Natural killer cell (primary cell): ENCODE measurements around the gene ABHD4. TPM values are rescaled to one million over a fixed set of nuclear protein-coding genes. Genes with fewer than 3 reads are reported as not detected.

Experiments used
- ATAC-seq, 3 donors: fragments of 150-1000 bp in 2 of 3; fragments of 200-7000 bp in 1 of 3; cut with Tn5 transposase; 1 replicate in 1 of 3; 2 replicates in 2 of 3; pipeline ENCODE4 v1.10.0; 2021; ENCODE audit warnings: mild to moderate bottlenecking in 2 of 3, moderate library complexity in 2 of 3
- DNase-seq, 2 donors: peaks; one replicate each; pipeline versions ENCODE4 v3.0.0 to v3.0.0-alpha.2; 2013 to 2021; ENCODE audit warnings: mixed read lengths in 1 of 2
- H3K27ac ChIP-seq: one replicate; pipeline ENCODE4 v1.5.1; 2013; ENCODE audit warnings: mild to moderate bottlenecking, low read length
- H3K27me3 ChIP-seq: one replicate; pipeline ENCODE4 v1.6.1; 2013; ENCODE audit warnings: low read length; ENCODE audit not compliant: control insufficient read depth, insufficient read depth
- H3K36me3 ChIP-seq: one replicate; pipeline ENCODE4 v1.6.1; 2013; ENCODE audit warnings: low read length; ENCODE audit not compliant: control insufficient read depth, insufficient read depth
- H3K4me1 ChIP-seq: one replicate; pipeline ENCODE4 v1.6.1; 2013; ENCODE audit warnings: low read length; ENCODE audit not compliant: control insufficient read depth, insufficient read depth
- H3K4me3 ChIP-seq: one replicate; pipeline ENCODE4 v1.5.1; 2013; ENCODE audit warnings: low read length
- H3K9me3 ChIP-seq: one replicate; pipeline ENCODE4 v1.6.1; 2013; ENCODE audit warnings: low read length; ENCODE audit not compliant: control insufficient read depth, insufficient read depth
- H3K27ac Mint-ChIP-seq, 2 donors: one replicate each; pipeline ENCODE4 v1.8.0; 2022; ENCODE audit warnings: mild to moderate bottlenecking in 2 of 2, mixed read lengths in 2 of 2, moderate library complexity in 1 of 2
- H3K27me3 Mint-ChIP-seq, 2 donors: one replicate each; pipeline ENCODE4 v1.8.0; 2022; ENCODE audit warnings: low read depth in 2 of 2, mixed read lengths in 2 of 2
- H3K36me3 Mint-ChIP-seq: one replicate; pipeline ENCODE4 v1.8.0; 2022; ENCODE audit warnings: mixed read lengths
- H3K4me1 Mint-ChIP-seq, 2 donors: one replicate each; pipeline ENCODE4 v1.8.0; 2022; ENCODE audit warnings: mixed read lengths in 2 of 2
- H3K4me3 Mint-ChIP-seq: one replicate; pipeline ENCODE4 v1.8.0; 2022; ENCODE audit warnings: mild to moderate bottlenecking, moderate library complexity, mixed read lengths
- H3K9me3 Mint-ChIP-seq, 2 donors: one replicate each; pipeline ENCODE4 v1.8.0; 2022; ENCODE audit warnings: mixed read lengths in 2 of 2
- WGBS: methylation state at CpG from one replicate; pipeline ENCODE4 v1.1.7; 2013; ENCODE audit warnings: missing lambda C conversion rate; ENCODE audit not compliant: insufficient coverage; 5-methylcytosine and 5-hydroxymethylcytosine counted together
- intact Hi-C: fragments of 100-400 bp; cut with micrococcal nuclease; formaldehyde crosslinking; loops from one replicate; pipeline ENCODE4 v1.14.2; 2022
- total RNA-seq, 4 donors: library from RNA; stranded (reverse); fragments of 120-200 nt in 1 of 4; gene quantifications; one replicate each; pipeline versions ENCODE4 v1.2.3 to v1.2.4, GENCODE V29; 2013 to 2022
- TF ChIP-seq, protein P1 (sequence below): fragments of 200-600 bp; IDR thresholded peaks from one replicate; pipeline ENCODE4 v1.8.0; 2022; ENCODE audit warnings: antibody characterized with exemption

ABHD4 gene
- total RNA-seq, 3 donors from 2014 or later (not counting 1 experiment from before 2014, with no cell fraction given) = 29.7 to 39.3 (median 30.2) TPM

DNA sequence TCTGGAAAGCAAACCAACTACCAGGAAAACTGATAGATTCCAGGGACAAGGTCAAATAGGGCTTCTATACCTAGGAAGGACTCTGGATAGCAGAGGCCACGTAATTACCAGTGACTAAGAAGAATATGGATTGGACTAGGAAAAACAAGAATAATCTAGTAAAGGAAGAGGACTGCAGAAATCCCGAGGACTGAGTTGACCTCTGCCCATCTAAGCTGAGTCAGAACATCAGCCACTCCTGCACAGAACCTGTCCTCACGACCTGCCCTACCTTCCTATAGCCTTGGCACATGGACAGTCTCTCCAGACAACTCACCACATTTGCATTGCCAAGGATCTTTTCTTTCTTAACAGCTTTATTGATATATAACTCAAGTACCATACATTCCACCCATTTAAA, 43.7 kb downstream of the ABHD4 start:
- DNase-seq (no peak), ATAC-seq (no peak)
- peaks cover 0 to 4% of the 10 kb centered on the region in 2 donors for H3K27me3 Mint-ChIP-seq
- no peaks in the 10 kb centered on the region for H3K4me1 Mint-ChIP-seq
- H3K9me3 ChIP-seq = no peaks in the 10 kb centered on the region
- no peak overlapping the region for H3K4me3 Mint-ChIP-seq
- H3K4me3 ChIP-seq = no peak overlapping the region
- H3K27ac Mint-ChIP-seq = no peak overlapping the region
- 78% methylated on average over 3 of the region's 3 CpGs for WGBS
- no peak overlapping the region for H3K27ac ChIP-seq
- H3K36me3 ChIP-seq = no peaks in the 10 kb centered on the region
- H3K36me3 Mint-ChIP-seq = no peaks in the 10 kb centered on the region
- TF ChIP-seq, protein P1, sequence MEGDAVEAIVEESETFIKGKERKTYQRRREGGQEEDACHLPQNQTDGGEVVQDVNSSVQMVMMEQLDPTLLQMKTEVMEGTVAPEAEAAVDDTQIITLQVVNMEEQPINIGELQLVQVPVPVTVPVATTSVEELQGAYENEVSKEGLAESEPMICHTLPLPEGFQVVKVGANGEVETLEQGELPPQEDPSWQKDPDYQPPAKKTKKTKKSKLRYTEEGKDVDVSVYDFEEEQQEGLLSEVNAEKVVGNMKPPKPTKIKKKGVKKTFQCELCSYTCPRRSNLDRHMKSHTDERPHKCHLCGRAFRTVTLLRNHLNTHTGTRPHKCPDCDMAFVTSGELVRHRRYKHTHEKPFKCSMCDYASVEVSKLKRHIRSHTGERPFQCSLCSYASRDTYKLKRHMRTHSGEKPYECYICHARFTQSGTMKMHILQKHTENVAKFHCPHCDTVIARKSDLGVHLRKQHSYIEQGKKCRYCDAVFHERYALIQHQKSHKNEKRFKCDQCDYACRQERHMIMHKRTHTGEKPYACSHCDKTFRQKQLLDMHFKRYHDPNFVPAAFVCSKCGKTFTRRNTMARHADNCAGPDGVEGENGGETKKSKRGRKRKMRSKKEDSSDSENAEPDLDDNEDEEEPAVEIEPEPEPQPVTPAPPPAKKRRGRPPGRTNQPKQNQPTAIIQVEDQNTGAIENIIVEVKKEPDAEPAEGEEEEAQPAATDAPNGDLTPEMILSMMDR = no peak
- intact Hi-C loops = no loop called here
- no peaks in the 10 kb centered on the region for H3K27me3 ChIP-seq
- no peaks in the 10 kb centered on the region for H3K4me1 ChIP-seq
- H3K9me3 Mint-ChIP-seq = no peaks in the 10 kb centered on the region

DNA sequence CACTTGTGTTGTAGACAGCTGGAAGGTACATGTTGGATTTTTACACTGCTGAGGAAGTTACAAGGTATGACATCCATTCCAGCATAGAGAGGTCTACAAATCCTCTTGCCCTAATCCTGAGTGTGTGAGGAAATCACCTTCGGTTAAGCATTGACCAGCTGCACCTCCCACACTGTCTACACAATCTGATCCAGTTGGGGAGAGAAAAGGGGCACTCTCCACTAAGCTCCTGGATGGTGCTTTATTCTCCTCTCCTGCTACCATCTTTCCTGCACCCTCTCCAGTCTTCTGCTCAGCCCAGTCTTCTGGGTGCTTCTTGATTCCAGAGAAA, 46.2 kb downstream of the ABHD4 start, which contains the start of gene OR6J1:
TSS of gene OR6J1 (minus strand) at position 48 of the 331 bp plus-strand sequence. CDS start 9,541 bp downstream, outside the sequence.
- Histone ChIP-seq H3K27me3 (no peaks in the 10 kb centered on the region), H3K9me3 (no peaks in the 10 kb centered on the region), H3K36me3 (no peaks in the 10 kb centered on the region), H3K4me3 (no peak within 1 kb of the TSS), H3K4me1 (no peaks in the 10 kb centered on the region), H3K27ac (no peak within 1 kb of the TSS)
- Mint-ChIP-seq H3K27ac (no peak within 1 kb of the TSS), H3K4me3 (no peak within 1 kb of the TSS), H3K27me3 (peaks cover 0 to 4% of the 10 kb centered on the region in 2 donors), H3K36me3 (no peaks in the 10 kb centered on the region), H3K9me3 (no peaks in the 10 kb centered on the region), H3K4me1 (no peaks in the 10 kb centered on the region)
- TF ChIP-seq, protein P1 = no peak
- ATAC-seq = no peak
- no peak for DNase-seq
- intact Hi-C loops = no loop called here
- 100% methylated on average over 1 of the region's 1 CpG for WGBS

DNA sequence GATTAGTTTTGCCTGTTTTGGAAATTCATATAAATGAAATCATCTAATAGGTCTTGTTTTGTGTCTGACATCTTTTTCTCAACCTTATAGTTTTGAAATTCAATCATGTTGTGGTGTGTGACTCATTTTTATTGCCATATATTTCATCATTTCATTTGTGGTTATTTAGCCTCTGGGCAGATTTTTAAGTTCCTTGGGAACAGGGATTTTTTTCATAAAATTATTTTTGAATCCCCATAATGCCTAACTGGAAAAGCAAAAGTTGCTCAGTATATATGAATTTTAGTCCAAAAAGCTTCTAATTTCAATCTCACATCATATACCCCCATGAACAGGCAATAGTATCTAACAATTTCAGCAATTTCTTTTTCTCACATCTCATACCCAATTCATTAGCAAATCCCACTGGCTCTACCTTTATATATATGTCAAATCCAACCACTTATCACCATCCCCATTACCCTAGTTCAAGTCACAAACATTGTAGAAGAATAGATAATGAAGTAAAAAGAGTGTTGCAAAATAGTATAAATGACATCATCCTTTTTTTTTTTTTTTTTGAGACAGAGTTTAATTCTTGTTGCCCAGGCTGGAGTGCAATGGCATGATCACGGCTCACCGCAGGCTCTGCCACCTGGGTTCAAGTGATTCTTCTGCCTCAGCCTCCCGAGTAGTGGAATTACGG, 48.6 kb downstream of the ABHD4 start:
- WGBS = 90% methylated on average over 4 of the region's 4 CpGs
- Histone ChIP-seq H3K36me3 (no peaks in the 10 kb centered on the region), H3K4me1 (no peaks in the 10 kb centered on the region), H3K27me3 (no peaks in the 10 kb centered on the region), H3K27ac (no peak overlapping the region), H3K9me3 (no peaks in the 10 kb centered on the region), H3K4me3 (no peak overlapping the region)
- Mint-ChIP-seq H3K4me3 (no peak overlapping the region), H3K9me3 (no peaks in the 10 kb centered on the region), H3K36me3 (no peaks in the 10 kb centered on the region), H3K4me1 (no peaks in the 10 kb centered on the region), H3K27me3 (peaks cover 2 to 10% of the 10 kb centered on the region in 2 donors), H3K27ac (no peak overlapping the region)
- intact Hi-C loops = no loop called here
- ATAC-seq = no peak
- TF ChIP-seq, protein P1 = no peak
- DNase-seq = no peak

DNA sequence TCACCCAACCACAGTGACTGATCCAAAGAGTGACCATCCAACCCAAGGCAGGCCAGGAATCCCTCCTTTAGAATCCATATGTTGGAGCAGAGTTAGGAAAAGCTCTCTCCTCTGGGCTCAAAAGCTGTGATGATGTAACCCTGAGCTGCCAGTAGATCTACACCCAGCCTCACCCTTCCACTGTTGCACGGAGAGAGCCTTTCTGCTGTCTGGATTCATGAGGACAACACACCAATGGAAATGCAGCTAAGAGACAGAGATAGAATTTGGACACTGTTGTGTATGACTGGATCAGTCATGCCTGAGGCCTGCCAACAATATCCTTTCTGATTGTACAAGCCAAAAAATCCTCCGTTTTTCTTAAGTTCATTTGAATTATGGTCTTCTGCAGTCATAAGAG, 50.4 kb downstream of the ABHD4 start:
- no peaks in the 10 kb centered on the region for H3K4me1 ChIP-seq
- H3K27me3 Mint-ChIP-seq = peaks cover 2 to 10% of the 10 kb centered on the region in 2 donors
- H3K4me1 Mint-ChIP-seq = no peaks in the 10 kb centered on the region
- no peaks in the 10 kb centered on the region for H3K9me3 Mint-ChIP-seq
- no peak for ATAC-seq
- 94% methylated on average over 2 of the region's 2 CpGs for WGBS
- no peak overlapping the region for H3K4me3 Mint-ChIP-seq
- DNase-seq = no peak
- no peaks in the 10 kb centered on the region for H3K9me3 ChIP-seq
- TF ChIP-seq, protein P1 = no peak
- H3K27ac ChIP-seq = no peak overlapping the region
- intact Hi-C loops = no loop called here
- H3K4me3 ChIP-seq = no peak overlapping the region
- H3K27me3 ChIP-seq = no peaks in the 10 kb centered on the region
- H3K36me3 Mint-ChIP-seq = no peaks in the 10 kb centered on the region
- no peaks in the 10 kb centered on the region for H3K36me3 ChIP-seq
- no peak overlapping the region for H3K27ac Mint-ChIP-seq
